Transverse colon (tissue), 3 donors: ENCODE measurements around the gene BBS12.

ENCODE experiments used
- EP300 ChIP-seq: sonication (generic); formaldehyde crosslinking; IDR thresholded peaks from one replicate; pipeline ENCODE4 v1.6.1; 2017; ENCODE audit warnings: antibody characterized with exemption, low read depth
- TF ChIP-seq, protein P1 (sequence below), 5 experiments: fragments of 200-600 bp in 3 of 5; fragments of 450-650 bp in 2 of 5; sonication (generic) in 3 of 5; IDR thresholded peaks; 1 replicate in 2 of 5; 2 replicates in 3 of 5; pipeline ENCODE4 v1.5.1; 2016 to 2017; ENCODE audit warnings: antibody characterized with exemption in 5 of 5, inconsistent platforms in 3 of 5, mild to moderate bottlenecking in 2 of 5, moderate library complexity in 1 of 5

DNA sequence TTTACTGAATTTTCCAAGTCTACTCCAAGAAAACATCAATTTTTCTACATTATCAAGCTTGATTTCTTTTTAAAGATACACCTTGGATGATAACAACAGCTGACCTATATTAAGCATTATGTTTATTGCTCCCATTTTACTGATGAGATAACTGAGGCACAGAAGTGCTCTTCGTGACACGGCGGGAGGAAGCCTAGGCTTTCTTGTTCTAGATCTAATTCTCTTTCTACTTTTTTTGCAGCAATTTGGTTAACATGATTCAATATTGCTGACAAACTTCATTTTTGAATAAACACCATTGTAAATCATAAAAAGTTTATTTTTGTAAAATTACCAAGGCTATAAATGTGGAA lies 33.8 kb downstream of the BBS12 start:
- TF ChIP-seq, protein P1, sequence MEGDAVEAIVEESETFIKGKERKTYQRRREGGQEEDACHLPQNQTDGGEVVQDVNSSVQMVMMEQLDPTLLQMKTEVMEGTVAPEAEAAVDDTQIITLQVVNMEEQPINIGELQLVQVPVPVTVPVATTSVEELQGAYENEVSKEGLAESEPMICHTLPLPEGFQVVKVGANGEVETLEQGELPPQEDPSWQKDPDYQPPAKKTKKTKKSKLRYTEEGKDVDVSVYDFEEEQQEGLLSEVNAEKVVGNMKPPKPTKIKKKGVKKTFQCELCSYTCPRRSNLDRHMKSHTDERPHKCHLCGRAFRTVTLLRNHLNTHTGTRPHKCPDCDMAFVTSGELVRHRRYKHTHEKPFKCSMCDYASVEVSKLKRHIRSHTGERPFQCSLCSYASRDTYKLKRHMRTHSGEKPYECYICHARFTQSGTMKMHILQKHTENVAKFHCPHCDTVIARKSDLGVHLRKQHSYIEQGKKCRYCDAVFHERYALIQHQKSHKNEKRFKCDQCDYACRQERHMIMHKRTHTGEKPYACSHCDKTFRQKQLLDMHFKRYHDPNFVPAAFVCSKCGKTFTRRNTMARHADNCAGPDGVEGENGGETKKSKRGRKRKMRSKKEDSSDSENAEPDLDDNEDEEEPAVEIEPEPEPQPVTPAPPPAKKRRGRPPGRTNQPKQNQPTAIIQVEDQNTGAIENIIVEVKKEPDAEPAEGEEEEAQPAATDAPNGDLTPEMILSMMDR (IDR thresholded peaks at IDR 0.05) = no peak
- TF ChIP-seq EP300 = no peak
